HepG2 (cell line): Measurements from ENCODE around the gene SRF.

Experiments used
- CTCF ChIP-seq: sonication (generic); formaldehyde crosslinking; IDR thresholded peaks from 2 replicates; pipeline ENCODE4 v1.5.0; 2020; ENCODE audit warnings: mild to moderate bottlenecking, missing genetic modification reagents, moderate library complexity
- ELF4 ChIP-seq: sonication (generic); formaldehyde crosslinking; IDR thresholded peaks from 2 replicates; pipeline ENCODE4 v1.5.0; 2020; ENCODE audit warnings: missing genetic modification reagents, mild to moderate bottlenecking, moderate library complexity, borderline replicate concordance
- EZH2 ChIP-seq: conservative IDR thresholded peaks from 2 replicates; pipeline ENCODE4 v1.6.1; 2012; ENCODE audit warnings: mild to moderate bottlenecking, low read depth, low read length, moderate library complexity
- KAT2B ChIP-seq: fragments of 150-350 bp; IDR thresholded peaks from 2 replicates; pipeline ENCODE4 v1.6.1; 2014; ENCODE audit warnings: low read depth, low read length, borderline replicate concordance
- POLR2A ChIP-seq, 2 experiments: IDR thresholded peaks; 2 replicates each; pipeline ENCODE4 v1.6.1; 2011; ENCODE audit warnings: low read depth in 2 of 2, low read length in 2 of 2, mild to moderate bottlenecking in 1 of 2, moderate library complexity in 1 of 2; ENCODE audit not compliant: insufficient read depth in 1 of 2
- RAD51 ChIP-seq: fragments of 450-650 bp; IDR thresholded peaks from 2 replicates; pipeline ENCODE4 v1.6.1; 2016; ENCODE audit warnings: borderline replicate concordance
- TCF7L2 ChIP-seq: IDR thresholded peaks from 2 replicates; pipeline ENCODE4 v1.6.1; 2011; ENCODE audit warnings: mild to moderate bottlenecking, low read depth, low read length, moderate library complexity
- UBTF ChIP-seq: sonication (generic); formaldehyde crosslinking; IDR thresholded peaks from 2 replicates; pipeline ENCODE4 v1.4.0; 2020; ENCODE audit warnings: mild to moderate bottlenecking, missing genetic modification reagents
- ZBTB7A ChIP-seq: sonication (generic); formaldehyde crosslinking; IDR thresholded peaks from 2 replicates; pipeline ENCODE4 v1.8.0; 2022; ENCODE audit warnings: mild to moderate bottlenecking, missing genetic modification reagents
- TF ChIP-seq, protein P1 (sequence below): sonication (generic); formaldehyde crosslinking; IDR thresholded peaks from 2 replicates; pipeline ENCODE4 v1.4.0; 2020; ENCODE audit warnings: mild to moderate bottlenecking, missing genetic modification reagents

GRCh38 chr6:43193929-43194328 lies 22.9 kb downstream of the SRF start:
- TF ChIP-seq CTCF (CRISPR knock-in tag) (no peak), ELF4 (CRISPR knock-in tag) (no peak), TCF7L2 (no peak), KAT2B (no peak), POLR2A (IDR thresholded peaks at IDR 0.05; ENCODE audit: insufficient read depth in 1 of 2, low read depth in 2 of 2, low read length in 2 of 2) (no peak), ZBTB7A (CRISPR knock-in tag) (no peak), EZH2 (no peak), UBTF (CRISPR knock-in tag) (no peak), RAD51 (no peak)
- TF ChIP-seq, protein P1, sequence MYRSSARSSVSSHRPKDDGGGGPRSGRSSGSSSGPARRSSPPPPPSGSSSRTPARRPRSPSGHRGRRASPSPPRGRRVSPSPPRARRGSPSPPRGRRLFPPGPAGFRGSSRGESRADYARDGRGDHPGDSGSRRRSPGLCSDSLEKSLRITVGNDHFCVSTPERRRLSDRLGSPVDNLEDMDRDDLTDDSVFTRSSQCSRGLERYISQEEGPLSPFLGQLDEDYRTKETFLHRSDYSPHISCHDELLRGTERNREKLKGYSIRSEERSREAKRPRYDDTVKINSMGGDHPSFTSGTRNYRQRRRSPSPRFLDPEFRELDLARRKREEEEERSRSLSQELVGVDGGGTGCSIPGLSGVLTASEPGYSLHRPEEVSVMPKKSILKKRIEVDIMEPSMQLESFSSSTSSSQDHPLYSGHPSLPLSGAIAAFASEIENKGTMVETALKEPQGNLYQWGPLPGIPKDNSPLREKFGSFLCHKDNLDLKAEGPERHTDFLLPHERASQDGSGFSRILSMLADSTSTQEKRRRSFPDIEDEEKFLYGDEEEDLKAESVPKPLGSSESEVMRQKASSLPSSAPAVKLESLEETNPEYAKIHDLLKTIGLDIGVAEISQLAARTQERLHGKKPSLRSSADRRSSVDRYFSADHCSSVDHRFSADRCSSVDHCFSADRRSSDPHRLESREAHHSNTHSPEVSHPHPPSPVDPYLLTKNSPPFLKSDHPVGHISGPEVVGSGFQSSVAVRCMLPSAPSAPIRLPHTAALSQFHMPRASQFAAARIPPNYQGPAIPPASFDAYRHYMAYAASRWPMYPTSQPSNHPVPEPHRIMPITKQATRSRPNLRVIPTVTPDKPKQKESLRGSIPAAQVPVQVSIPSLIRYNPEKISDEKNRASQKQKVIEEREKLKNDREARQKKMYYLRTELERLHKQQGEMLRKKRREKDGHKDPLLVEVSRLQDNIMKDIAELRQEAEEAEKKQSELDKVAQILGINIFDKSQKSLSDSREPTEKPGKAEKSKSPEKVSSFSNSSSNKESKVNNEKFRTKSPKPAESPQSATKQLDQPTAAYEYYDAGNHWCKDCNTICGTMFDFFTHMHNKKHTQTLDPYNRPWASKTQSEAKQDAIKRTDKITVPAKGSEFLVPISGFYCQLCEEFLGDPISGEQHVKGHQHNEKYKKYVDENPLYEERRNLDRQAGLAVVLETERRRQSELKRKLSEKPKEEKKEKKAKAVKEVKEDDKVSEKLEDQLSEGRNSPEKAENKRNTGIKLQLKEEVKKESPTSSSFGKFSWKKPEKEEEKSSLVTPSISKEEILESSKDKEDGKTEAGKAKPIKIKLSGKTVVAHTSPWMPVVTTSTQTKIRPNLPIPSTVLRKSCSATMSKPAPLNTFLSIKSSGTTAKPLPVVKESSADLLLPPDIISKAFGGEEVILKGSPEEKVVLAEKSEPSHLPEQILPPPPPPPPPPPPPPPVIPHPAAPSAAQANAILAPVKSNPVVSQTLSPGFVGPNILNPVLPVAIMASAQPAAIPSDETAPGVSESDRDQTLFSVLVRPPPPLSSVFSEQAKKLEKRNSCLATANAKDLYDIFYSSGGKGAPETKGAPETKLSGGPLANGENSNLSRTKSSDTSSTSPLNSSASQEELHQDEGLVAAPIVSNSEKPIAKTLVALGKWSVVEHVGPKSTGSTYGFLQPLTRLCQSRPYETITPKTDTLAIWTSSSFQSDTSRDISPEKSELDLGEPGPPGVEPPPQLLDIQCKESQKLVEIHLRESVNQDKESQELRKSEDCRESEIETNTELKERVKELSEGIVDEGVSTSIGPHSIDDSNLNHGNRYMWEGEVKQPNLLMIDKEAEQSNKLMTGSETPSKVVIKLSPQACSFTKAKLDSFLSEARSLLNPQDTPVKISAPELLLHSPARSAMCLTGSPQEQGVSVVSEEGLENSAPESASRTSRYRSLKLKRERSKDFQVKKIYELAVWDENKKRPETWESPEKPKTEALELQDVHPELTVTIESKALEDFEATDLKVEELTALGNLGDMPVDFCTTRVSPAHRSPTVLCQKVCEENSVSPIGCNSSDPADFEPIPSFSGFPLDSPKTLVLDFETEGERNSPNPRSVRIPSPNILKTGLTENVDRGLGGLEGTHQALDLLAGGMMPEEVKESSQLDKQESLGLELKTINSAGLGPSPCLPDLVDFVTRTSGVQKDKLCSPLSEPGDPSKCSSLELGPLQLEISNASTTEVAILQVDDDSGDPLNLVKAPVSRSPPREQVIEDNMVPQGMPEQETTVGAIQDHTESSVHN (CRISPR knock-in tag): no peak
